Immature natural killer cell (primary cell): ENCODE results near the gene POU6F2. TPM values are rescaled to one million over a fixed set of nuclear protein-coding genes. Genes with fewer than 3 reads are reported as not detected.
"Not testable (repeated sequence)": the region's sequence is repeated elsewhere in the genome, so short reads cannot be mapped to it uniquely, and the experiment has no call there.

ENCODE experiments used
- DNase-seq, 3 donors: peaks; one replicate each; pipeline ENCODE4 v3.0.0; 2022; ENCODE audit warnings: mixed read lengths in 1 of 3
- H3K27ac Mint-ChIP-seq, 6 donors: one replicate each; pipeline ENCODE4 v1.8.0; 2020; ENCODE audit warnings: mixed read lengths in 6 of 6, mild to moderate bottlenecking in 5 of 6, inconsistent platforms in 4 of 6, moderate library complexity in 3 of 6
- H3K27me3 Mint-ChIP-seq, 3 donors: one replicate each; pipeline ENCODE4 v1.8.0; 2020 to 2021; ENCODE audit warnings: low read depth in 3 of 3, mild to moderate bottlenecking in 3 of 3, mixed read lengths in 3 of 3, moderate library complexity in 3 of 3, inconsistent platforms in 1 of 3
- H3K36me3 Mint-ChIP-seq, 3 donors: one replicate each; pipeline ENCODE4 v1.8.0; 2020; ENCODE audit warnings: mixed read lengths in 3 of 3, inconsistent platforms in 2 of 3, mild to moderate bottlenecking in 2 of 3
- H3K4me1 Mint-ChIP-seq, 2 donors: one replicate each; pipeline ENCODE4 v1.8.0; 2020; ENCODE audit warnings: inconsistent platforms in 2 of 2, mild to moderate bottlenecking in 2 of 2, mixed read lengths in 2 of 2, moderate library complexity in 1 of 2
- H3K4me3 Mint-ChIP-seq, 5 donors: one replicate each; pipeline ENCODE4 v1.8.0; 2020; ENCODE audit warnings: mild to moderate bottlenecking in 5 of 5, mixed read lengths in 5 of 5, inconsistent platforms in 3 of 5, moderate library complexity in 3 of 5
- H3K9me3 Mint-ChIP-seq, 6 donors: one replicate each; pipeline ENCODE4 v1.8.0; 2020; ENCODE audit warnings: mild to moderate bottlenecking in 6 of 6, mixed read lengths in 6 of 6, inconsistent platforms in 4 of 6, moderate library complexity in 3 of 6
- polyA plus RNA-seq, 3 donors: library from polyadenylated mRNA; unstranded; fragments of 300-500 nt; fragmentation: Illumina TruSeq; gene quantifications; one replicate each; pipeline ENCODE4 v1.2.3, GENCODE V29; 2021

Gene POU6F2
- polyA plus RNA-seq, 3 donors from 2014 or later = not detected

DNA sequence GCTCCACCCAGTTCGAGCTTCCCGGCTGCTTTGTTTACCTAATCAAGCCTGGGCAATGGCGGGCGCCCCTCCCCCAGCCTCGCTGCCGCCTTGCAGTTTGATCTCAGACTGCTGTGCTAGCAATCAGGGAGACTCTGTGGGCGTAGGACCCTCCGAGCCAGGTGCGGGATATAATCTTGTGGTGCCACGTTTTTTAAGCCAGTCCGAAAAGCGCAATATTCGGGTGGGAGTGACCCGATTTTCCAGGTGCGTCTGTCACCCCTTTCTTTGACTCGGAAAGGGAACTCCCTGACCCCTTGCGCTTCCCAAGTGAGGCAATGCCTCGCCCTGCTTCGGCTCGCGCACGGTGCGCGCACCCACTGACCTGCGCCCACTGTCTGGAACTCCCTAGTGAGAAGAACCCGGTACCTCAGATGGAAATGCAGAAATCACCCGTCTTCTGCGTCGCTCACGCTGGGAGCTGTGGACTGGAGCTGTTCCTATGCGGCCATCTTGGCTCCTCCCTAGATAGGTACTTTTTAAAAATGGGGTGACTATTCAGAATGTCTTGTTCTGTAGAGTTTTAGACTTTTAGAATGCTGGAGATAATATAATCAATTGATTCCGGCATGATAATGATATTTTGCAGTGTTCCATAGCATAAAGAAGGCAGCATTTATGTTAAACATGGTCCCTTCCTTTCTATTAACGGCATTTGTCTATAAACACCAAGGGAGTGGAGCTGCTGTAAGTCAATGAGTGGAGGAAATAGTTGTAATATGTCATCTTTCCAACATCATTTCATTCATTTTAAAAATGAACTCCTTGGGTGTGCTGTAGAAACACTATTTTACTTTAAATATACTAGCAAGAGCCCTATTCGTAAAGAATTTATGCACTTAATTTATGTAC lies 35.6 kb downstream of the POU6F2 start:
- not testable (repeated sequence) for H3K27me3 Mint-ChIP-seq, DNase-seq, H3K9me3 Mint-ChIP-seq, H3K27ac Mint-ChIP-seq, H3K36me3 Mint-ChIP-seq, H3K4me1 Mint-ChIP-seq, H3K4me3 Mint-ChIP-seq

- no peaks in the 10 kb centered on the region for H3K9me3 Mint-ChIP-seq
- H3K36me3 Mint-ChIP-seq = no peaks in the 10 kb centered on the region
- H3K27ac Mint-ChIP-seq = no peak overlapping the region
- no peak for DNase-seq
- peaks cover 0 to 2% (median 0%) of the 10 kb centered on the region in 3 donors for H3K27me3 Mint-ChIP-seq
- H3K4me3 Mint-ChIP-seq = no peak overlapping the region
- H3K4me1 Mint-ChIP-seq = no peaks in the 10 kb centered on the region
Measured at GRCh38 chr7:39016609-39017008, 38.9 kb downstream of the POU6F2 start.

DNA sequence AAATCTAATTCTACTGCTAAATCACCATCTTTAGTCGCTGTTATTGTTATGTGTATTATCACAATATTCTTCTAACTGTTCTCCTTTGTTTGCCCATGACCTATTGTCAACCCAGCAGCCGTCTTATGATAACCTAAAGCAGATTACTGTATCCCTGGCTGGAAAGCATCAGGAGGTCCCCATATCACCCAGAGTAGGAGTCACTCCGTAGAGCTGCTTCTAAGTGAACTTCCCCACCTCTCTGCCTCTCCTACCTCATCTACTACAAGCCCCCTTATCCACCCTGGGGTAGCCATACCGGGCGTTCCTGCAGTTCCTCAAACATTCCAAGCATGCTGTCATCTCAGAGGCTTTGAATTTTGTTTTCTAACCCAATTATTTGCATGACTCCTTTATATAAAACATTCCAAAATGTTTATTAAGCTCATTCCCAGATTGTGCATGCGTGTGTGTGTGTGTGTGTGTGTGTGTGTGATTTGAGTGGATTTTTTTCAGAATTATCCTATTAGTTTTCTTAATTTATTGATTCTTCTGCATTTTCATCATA lies 39.7 kb downstream of the POU6F2 start:
- Mint-ChIP-seq H3K4me1 (no peaks in the 10 kb centered on the region), H3K4me3 (no peak overlapping the region), H3K27me3 (peaks cover 0 to 2% (median 0%) of the 10 kb centered on the region in 3 donors), H3K27ac (no peak overlapping the region), H3K9me3 (peaks cover 0 to 4% (median 0%) of the 10 kb centered on the region in 6 donors), H3K36me3 (no peaks in the 10 kb centered on the region)
- DNase-seq = no peak

DNA sequence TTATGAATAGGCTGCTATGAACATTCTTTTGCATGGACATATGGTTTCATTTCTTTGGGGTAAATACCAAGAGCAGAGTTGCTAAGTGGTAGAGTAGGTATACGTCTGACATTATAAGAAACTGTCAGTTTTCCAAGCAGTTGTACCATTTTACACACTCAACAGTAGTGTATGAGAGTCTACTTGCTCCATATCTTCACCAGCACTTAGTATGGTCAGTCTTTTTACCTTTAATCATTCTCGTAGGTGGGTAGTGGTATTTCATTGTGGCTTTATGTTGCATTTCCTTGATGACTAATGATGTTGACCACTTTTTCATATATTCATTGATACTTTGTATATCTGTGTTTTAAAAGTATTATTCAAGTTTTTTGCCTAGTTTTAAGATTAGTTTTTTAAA lies 45.1 kb downstream of the POU6F2 start:
- no peak for DNase-seq

GRCh38 chr7:39027491-39027890 lies 49.8 kb downstream of the POU6F2 start:
- Mint-ChIP-seq H3K9me3 (peaks cover 0 to 12% (median 2%) of the 10 kb centered on the region in 6 donors), H3K27me3 (peaks cover 2 to 7% (median 2%) of the 10 kb centered on the region in 3 donors), H3K4me1 (no peaks in the 10 kb centered on the region), H3K36me3 (peaks cover 0 to 4% (median 0%) of the 10 kb centered on the region in 3 donors), H3K4me3 (no peak overlapping the region), H3K27ac (no peak overlapping the region)
- no peak for DNase-seq

More for the DNA sequence above, 45.1 kb downstream of the POU6F2 start:
- Mint-ChIP-seq H3K36me3 (peaks cover 0 to 4% (median 0%) of the 10 kb centered on the region in 3 donors), H3K4me3 (no peak overlapping the region), H3K4me1 (no peaks in the 10 kb centered on the region), H3K9me3 (peaks cover 0 to 12% (median 4%) of the 10 kb centered on the region in 6 donors), H3K27ac (no peak overlapping the region), H3K27me3 (peaks cover 0 to 7% (median 2%) of the 10 kb centered on the region in 3 donors)

GRCh38 chr7:39033885-39034624 lies 56.3 kb downstream of the POU6F2 start:
- Mint-ChIP-seq H3K36me3 (no peaks in the 10 kb centered on the region), H3K9me3 (no peaks in the 10 kb centered on the region), H3K4me3 (no peak overlapping the region), H3K27me3 (peaks cover 2 to 3% (median 3%) of the 10 kb centered on the region in 3 donors), H3K27ac (no peak overlapping the region), H3K4me1 (no peaks in the 10 kb centered on the region)
- no peak for DNase-seq

GRCh38 chr7:39035156-39035555 lies 57.4 kb downstream of the POU6F2 start:
- no peak overlapping the region for H3K27ac Mint-ChIP-seq
- H3K36me3 Mint-ChIP-seq = no peaks in the 10 kb centered on the region
- peaks cover 2 to 3% (median 3%) of the 10 kb centered on the region in 3 donors for H3K27me3 Mint-ChIP-seq
- H3K4me3 Mint-ChIP-seq = no peak overlapping the region
- H3K9me3 Mint-ChIP-seq = no peaks in the 10 kb centered on the region
- no peaks in the 10 kb centered on the region for H3K4me1 Mint-ChIP-seq
- DNase-seq = no peak

GRCh38 chr7:39035903-39036302 lies 58.2 kb downstream of the POU6F2 start:
- H3K4me1 Mint-ChIP-seq = no peaks in the 10 kb centered on the region
- no peak for DNase-seq
- H3K9me3 Mint-ChIP-seq = no peaks in the 10 kb centered on the region
- H3K27me3 Mint-ChIP-seq = peaks cover 2 to 3% (median 3%) of the 10 kb centered on the region in 3 donors
- no peak overlapping the region for H3K4me3 Mint-ChIP-seq
- no peaks in the 10 kb centered on the region for H3K36me3 Mint-ChIP-seq
- no peak overlapping the region for H3K27ac Mint-ChIP-seq

DNA sequence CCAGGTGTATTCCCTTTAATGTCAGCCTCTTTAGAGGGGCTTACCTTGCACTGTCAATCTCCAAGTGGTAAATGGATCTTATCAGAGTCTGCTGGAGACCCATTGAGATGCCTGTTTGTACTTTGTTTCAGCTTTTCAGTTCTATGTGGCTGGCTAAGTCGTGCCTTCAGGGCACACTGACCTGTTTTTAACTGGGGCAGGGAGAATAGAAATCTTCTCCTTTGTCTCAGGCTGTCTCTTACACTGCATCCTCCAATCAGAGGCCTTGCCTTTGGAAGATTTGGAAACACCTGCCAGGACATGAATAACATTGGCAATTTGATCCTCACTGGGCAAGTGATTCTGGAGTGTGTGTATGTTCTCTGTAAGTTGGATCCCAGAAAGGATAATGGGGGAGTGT lies 65.0 kb downstream of the POU6F2 start:
- Mint-ChIP-seq H3K36me3 (no peaks in the 10 kb centered on the region), H3K27ac (no peak overlapping the region), H3K9me3 (no peaks in the 10 kb centered on the region), H3K27me3 (peaks cover 0 to 5% (median 2%) of the 10 kb centered on the region in 3 donors), H3K4me1 (peaks cover 11 to 17% of the 10 kb centered on the region in 2 donors), H3K4me3 (no peak overlapping the region)
- no peak for DNase-seq

- DNase-seq = no peak
- Mint-ChIP-seq H3K36me3 (no peaks in the 10 kb centered on the region), H3K4me3 (no peak overlapping the region), H3K27me3 (peaks cover 0 to 5% (median 2%) of the 10 kb centered on the region in 3 donors), H3K4me1 (peaks cover 11 to 17% of the 10 kb centered on the region in 2 donors), H3K9me3 (no peaks in the 10 kb centered on the region), H3K27ac (no peak overlapping the region)
Measured at GRCh38 chr7:39043531-39043930, 65.8 kb downstream of the POU6F2 start.

DNA sequence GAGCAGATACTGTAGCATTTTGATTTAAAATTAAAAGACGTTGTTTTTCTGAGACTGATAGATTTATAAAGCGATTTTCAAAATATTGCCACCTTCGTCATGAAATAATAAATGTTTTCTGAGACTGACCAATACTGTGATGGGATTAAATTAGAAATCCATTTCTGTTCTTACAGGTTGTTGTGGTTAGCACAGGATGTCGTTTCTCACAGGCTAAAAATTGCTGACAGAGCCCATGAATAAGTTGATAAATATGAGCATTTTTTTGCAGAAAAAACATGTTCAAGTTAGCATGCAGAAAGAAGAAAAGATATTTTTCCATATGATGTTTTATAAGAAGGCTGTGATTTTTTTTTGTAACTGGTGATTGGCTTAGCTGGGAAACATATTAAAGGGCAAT lies 66.8 kb downstream of the POU6F2 start:
- no peak for DNase-seq
- H3K27ac Mint-ChIP-seq = no peak overlapping the region
- H3K4me1 Mint-ChIP-seq = peaks cover 11 to 17% of the 10 kb centered on the region in 2 donors
- H3K9me3 Mint-ChIP-seq = no peaks in the 10 kb centered on the region
- no peaks in the 10 kb centered on the region for H3K36me3 Mint-ChIP-seq
- peaks cover 2 to 6% (median 2%) of the 10 kb centered on the region in 3 donors for H3K27me3 Mint-ChIP-seq
- no peak overlapping the region for H3K4me3 Mint-ChIP-seq

DNA sequence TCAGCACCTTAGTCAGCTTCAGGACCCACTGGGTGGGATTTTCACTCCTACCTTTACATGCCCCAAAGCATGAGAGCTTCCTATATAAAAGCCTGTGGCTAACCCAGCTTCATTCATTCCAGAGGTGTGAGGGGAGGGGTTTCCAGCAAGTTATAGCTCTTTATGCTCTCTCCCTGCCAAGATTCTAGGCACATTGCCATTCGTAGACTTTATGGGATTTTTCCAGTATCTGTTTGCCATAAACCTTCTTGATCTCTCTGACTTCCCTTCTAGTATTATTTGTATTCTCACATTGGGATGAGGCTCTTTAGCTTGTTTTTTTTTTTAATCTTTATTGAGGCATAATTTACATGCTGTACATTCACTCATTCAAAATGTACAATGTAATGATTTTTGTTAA lies 67.5 kb downstream of the POU6F2 start:
- peaks cover 0 to 2% (median 0%) of the 10 kb centered on the region in 6 donors for H3K9me3 Mint-ChIP-seq
- H3K36me3 Mint-ChIP-seq = no peaks in the 10 kb centered on the region
- peaks cover 11 to 17% of the 10 kb centered on the region in 2 donors for H3K4me1 Mint-ChIP-seq
- DNase-seq = no peak
- H3K27me3 Mint-ChIP-seq = peaks cover 2 to 6% (median 2%) of the 10 kb centered on the region in 3 donors
- H3K27ac Mint-ChIP-seq = no peak overlapping the region
- H3K4me3 Mint-ChIP-seq = no peak overlapping the region

GRCh38 chr7:39051279-39051678 lies 73.6 kb downstream of the POU6F2 start:
- Mint-ChIP-seq H3K4me3 (no peak overlapping the region), H3K4me1 (no peaks in the 10 kb centered on the region), H3K27ac (no peak overlapping the region), H3K27me3 (peaks cover 2 to 10% (median 9%) of the 10 kb centered on the region in 3 donors), H3K9me3 (peaks cover 0 to 7% (median 2%) of the 10 kb centered on the region in 6 donors), H3K36me3 (no peaks in the 10 kb centered on the region)
- no peak for DNase-seq

- no peaks in the 10 kb centered on the region for H3K4me1 Mint-ChIP-seq
- peaks cover 0 to 7% (median 4%) of the 10 kb centered on the region in 6 donors for H3K9me3 Mint-ChIP-seq
- no peak for DNase-seq
- no peaks in the 10 kb centered on the region for H3K36me3 Mint-ChIP-seq
- H3K27me3 Mint-ChIP-seq = peaks cover 2 to 12% (median 12%) of the 10 kb centered on the region in 3 donors
- H3K4me3 Mint-ChIP-seq = no peak overlapping the region
- H3K27ac Mint-ChIP-seq = no peak overlapping the region
Measured at GRCh38 chr7:39051707-39052106, 74.0 kb downstream of the POU6F2 start.
